ENCODE data around the gene TMEM115. TPM values are rescaled to one million over a fixed set of nuclear protein-coding genes. Genes with fewer than 3 reads are reported as not detected.

Gene TMEM115
- total RNA-seq, 2 donors from 2014 or later, result 37.1 to 47.4 TPM

GRCh38 chr3:50389414-50389767 is 30.1 kb upstream of the TMEM115 start:
- H3K4me1 ChIP-seq, result peaks cover 0 to 28% of the 10 kb centered on the region in 2 donors
- H3K27me3 ChIP-seq, result no peaks in the 10 kb centered on the region
- H3K36me3 ChIP-seq, result no peaks in the 10 kb centered on the region
- no peaks in the 10 kb centered on the region for H3K9me3 ChIP-seq
- no peak overlapping the region for H3K27ac ChIP-seq
- no peak for TF ChIP-seq CTCF (IDR thresholded peaks at IDR 0.05)
- no peak overlapping the region for H3K4me3 ChIP-seq
- DNase-seq (ENCODE audit: low spot score), result no peak

- TF ChIP-seq CTCF (IDR thresholded peaks at IDR 0.05), result no peak
- Histone ChIP-seq H3K36me3 (no peaks in the 10 kb centered on the region), H3K9me3 (no peaks in the 10 kb centered on the region), H3K4me3 (no peak overlapping the region), H3K27ac (no peak overlapping the region), H3K27me3 (no peaks in the 10 kb centered on the region), H3K4me1 (peaks cover 0 to 28% of the 10 kb centered on the region in 2 donors)
- no peak for DNase-seq (ENCODE audit: low spot score)
These were observed 29.5 kb upstream of the TMEM115 start for GRCh38 chr3:50388720-50389413.

DNA sequence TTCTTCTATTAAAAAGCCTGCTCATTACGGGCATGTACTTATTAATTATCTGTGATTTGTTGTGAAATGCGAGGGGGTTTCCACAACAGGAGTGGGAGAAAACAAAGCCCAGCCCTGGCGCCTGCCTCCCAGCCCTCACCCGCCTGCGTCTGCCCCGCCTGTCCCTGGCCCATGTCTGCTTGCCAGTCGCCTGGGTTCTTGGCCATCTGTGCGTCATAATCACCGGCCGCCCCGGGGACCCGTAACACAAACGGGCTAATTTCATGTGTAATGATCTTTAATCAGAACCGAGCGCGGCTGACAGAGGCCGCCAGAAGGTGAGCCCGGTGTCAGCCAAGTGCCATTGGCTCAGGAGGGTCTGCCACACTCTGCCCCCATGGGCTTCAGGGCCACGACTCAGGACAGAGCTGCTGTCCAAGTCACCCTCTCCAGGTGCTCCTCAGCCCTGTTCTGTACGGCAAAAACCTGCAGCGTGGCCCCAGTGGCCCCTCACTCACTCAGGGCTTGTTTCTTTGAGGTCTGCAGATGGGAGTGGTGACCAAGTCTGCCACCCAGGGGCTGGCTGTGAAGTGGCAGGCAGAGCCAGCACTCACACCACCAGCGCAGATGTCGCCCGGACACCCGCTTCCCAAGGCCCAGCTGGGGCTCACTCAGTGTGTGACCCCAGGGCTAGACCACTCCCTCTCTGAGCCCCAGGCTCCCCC is 28.8 kb upstream of the TMEM115 start:
- Histone ChIP-seq H3K4me3 (no peak overlapping the region), H3K27me3 (no peaks in the 10 kb centered on the region), H3K36me3 (no peaks in the 10 kb centered on the region), H3K4me1 (peaks cover 0 to 28% of the 10 kb centered on the region in 2 donors), H3K9me3 (no peaks in the 10 kb centered on the region), H3K27ac (no peak overlapping the region)
- DNase-seq (ENCODE audit: low spot score), result no peak
- peak in 1 of 2 donors; percentile 39 for TF ChIP-seq CTCF (IDR thresholded peaks at IDR 0.05)

- Histone ChIP-seq H3K27ac (no peak overlapping the region), H3K36me3 (no peaks in the 10 kb centered on the region), H3K4me1 (peaks cover 0 to 6% of the 10 kb centered on the region in 2 donors), H3K9me3 (no peaks in the 10 kb centered on the region), H3K4me3 (no peak overlapping the region), H3K27me3 (no peaks in the 10 kb centered on the region)
- TF ChIP-seq CTCF (IDR thresholded peaks at IDR 0.05), result no peak
- no peak for DNase-seq (ENCODE audit: low spot score)
These were observed 26.4 kb upstream of the TMEM115 start for GRCh38 chr3:50385754-50386153.

GRCh38 chr3:50383750-50384149 is 24.4 kb upstream of the TMEM115 start:
- no peak overlapping the region for H3K4me3 ChIP-seq
- H3K27ac ChIP-seq, result no peak overlapping the region
- H3K4me1 ChIP-seq, result no peaks in the 10 kb centered on the region
- no peaks in the 10 kb centered on the region for H3K9me3 ChIP-seq
- H3K36me3 ChIP-seq, result no peaks in the 10 kb centered on the region
- no peak for TF ChIP-seq CTCF (IDR thresholded peaks at IDR 0.05)
- no peaks in the 10 kb centered on the region for H3K27me3 ChIP-seq
- DNase-seq (ENCODE audit: low spot score), result no peak

All from right atrium auricular region (tissue), 2 donors.